PC-9 (cell line): ENCODE measurements around the gene ALDH3A1. TPM values are rescaled to one million over a fixed set of nuclear protein-coding genes. Genes with fewer than 3 reads are reported as not detected.

Experiments used
- BruUV-seq: library from RNA; stranded (reverse); fragments of 400-500 nt; replicated peaks from 2 replicates; lab custom pipeline; 2021; lab: Mats Ljungman, UMichigan
- CTCF ChIA-PET: fragments of 300-600 bp; sonication (Branson Sonifier 250); formaldehyde crosslinking; loops from one replicate; lab custom pipeline; 2022; ENCODE audit warnings: antibody characterized with exemption; lab: Charles Lee
- POLR2A ChIA-PET: fragments of 300-600 bp; sonication (Branson Sonifier 250); formaldehyde crosslinking; loops from one replicate; lab custom pipeline; 2022; ENCODE audit warnings: antibody characterized with exemption; ENCODE audit not compliant: unreplicated experiment; lab: Charles Lee
- DNase-seq, 2 experiments: peaks; one replicate each; pipeline versions ENCODE4 v3.0.0 to v3.0.0-alpha.2; 2015 to 2022; ENCODE audit warnings: mixed read lengths in 1 of 2
- H2AFZ ChIP-seq: fragments of 200-600 bp; sonication (generic); 2 replicates; pipeline ENCODE4 v1.8.1; 2017; ENCODE audit warnings: antibody characterized with exemption
- H3F3A ChIP-seq: fragments of 200-600 bp; sonication (generic); 2 replicates; pipeline ENCODE4 v1.8.1; 2017; ENCODE audit warnings: antibody characterized with exemption, mild to moderate bottlenecking, low read depth; ENCODE audit not compliant: insufficient read depth
- H3K27ac ChIP-seq: fragments of 200-600 bp; sonication (generic); 2 replicates; pipeline ENCODE4 v1.6.1; 2016; ENCODE audit warnings: mixed run types
- H3K27me3 ChIP-seq: fragments of 200-600 bp; sonication (generic); 2 replicates; pipeline ENCODE4 v1.6.1; 2016; ENCODE audit warnings: low read depth, mixed run types; ENCODE audit not compliant: insufficient read depth
- H3K36me3 ChIP-seq: fragments of 200-600 bp; sonication (generic); 2 replicates; pipeline ENCODE4 v1.6.1; 2016; ENCODE audit warnings: low read depth, mixed run types
- H3K4me1 ChIP-seq: fragments of 200-600 bp; sonication (generic); replicated peaks from 2 replicates; pipeline ENCODE4 v1.6.1; 2016; ENCODE audit warnings: mixed run types; ENCODE audit not compliant: insufficient read depth
- H3K4me2 ChIP-seq: fragments of 200-600 bp; sonication (generic); 2 replicates; pipeline ENCODE4 v1.6.1; 2017; ENCODE audit warnings: mixed run types
- H3K4me3 ChIP-seq: fragments of 200-600 bp; sonication (generic); 2 replicates; pipeline ENCODE4 v1.6.1; 2016; ENCODE audit warnings: mixed run types
- H3K79me2 ChIP-seq: fragments of 200-600 bp; sonication (generic); 2 replicates; pipeline ENCODE4 v1.6.1; 2017; ENCODE audit warnings: low read depth, mixed run types
- H3K9me2 ChIP-seq: fragments of 200-600 bp; sonication (generic); 2 replicates; pipeline ENCODE4 v1.8.1; 2017; ENCODE audit warnings: mild to moderate bottlenecking; ENCODE audit not compliant: insufficient read depth
- H3K9me3 ChIP-seq: fragments of 200-600 bp; sonication (generic); 2 replicates; pipeline ENCODE4 v1.8.1; 2016; ENCODE audit warnings: low read depth; ENCODE audit not compliant: insufficient read depth
- H4K20me1 ChIP-seq: fragments of 200-600 bp; sonication (generic); 2 replicates; pipeline ENCODE4 v1.8.1; 2017; ENCODE audit not compliant: insufficient read depth
- CTCF ChIP-seq: fragments of 200-600 bp; sonication (generic); conservative IDR thresholded peaks from 2 replicates; pipeline ENCODE4 v1.6.1; 2017; ENCODE audit warnings: mixed run types, antibody characterized with exemption, mild to moderate bottlenecking, moderate library complexity
- EZH2 ChIP-seq: fragments of 200-600 bp; sonication (generic); IDR thresholded peaks from 2 replicates; pipeline ENCODE4 v1.8.0; 2017; ENCODE audit warnings: antibody characterized with exemption, low read depth
- intact Hi-C: fragments of 100-400 bp; cut with micrococcal nuclease; formaldehyde crosslinking; loops from one replicate; pipeline ENCODE4 v1.10.0; 2022; ENCODE audit not compliant: unreplicated experiment
- total RNA-seq: library from RNA; stranded (reverse); gene quantifications from 2 replicates; pipeline ENCODE4 v1.2.3, GENCODE V29; 2021

Gene ALDH3A1
- total RNA-seq, 1 experiment from 2014 or later, result 1,620 TPM

DNA sequence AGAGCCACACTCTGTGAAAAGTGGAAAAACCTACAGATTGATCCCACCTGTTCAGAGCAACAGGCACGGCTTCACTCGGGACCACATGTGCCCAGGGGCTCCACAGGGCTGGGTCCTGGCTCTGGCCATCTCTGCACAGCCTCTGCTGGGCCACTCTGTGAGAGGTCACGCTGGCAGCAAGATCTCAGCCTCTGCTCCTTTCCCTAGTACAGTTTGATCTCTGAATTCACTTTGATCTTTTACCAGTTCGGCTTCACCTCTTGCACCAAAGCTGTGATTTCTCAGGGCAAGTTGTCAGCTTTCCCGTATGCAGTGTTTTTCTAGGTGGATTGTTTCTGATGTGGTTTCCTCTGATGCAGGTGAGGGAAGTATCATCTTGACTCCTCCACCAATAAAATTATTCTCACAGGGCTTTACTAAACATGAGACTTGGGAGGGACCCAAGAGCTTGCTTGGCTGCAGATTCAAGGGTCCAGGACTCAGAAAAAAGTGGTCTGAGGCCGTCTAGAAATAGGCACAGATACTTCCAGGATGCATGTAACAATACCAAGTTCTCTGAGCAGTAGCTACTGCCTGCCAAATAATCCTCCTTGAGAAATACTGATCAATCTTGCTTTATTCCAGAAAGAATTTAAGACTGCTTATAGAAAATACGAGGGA is 24.0 kb upstream of the ALDH3A1 start:
- H3K36me3 ChIP-seq, result no peaks in the 10 kb centered on the region

GRCh38 chr17:19770985-19771735 is 23.1 kb upstream of the ALDH3A1 start:
- H3F3A ChIP-seq, result no peaks in the 10 kb centered on the region; the same call in 1 of the 2 replicates
- H3K79me2 ChIP-seq, result no peaks in the 10 kb centered on the region
- peaks cover 9% of the 10 kb centered on the region for H3K4me1 ChIP-seq
- H3K27me3 ChIP-seq, result no peaks in the 10 kb centered on the region
- CTCF ChIA-PET, result interaction anchor here (0.6 kb wide), 1 partner anchor 66 kb away, joined by 9 read pairs; no protein-coding TSS in a partner anchor
- no peak for DNase-seq
- TF ChIP-seq EZH2 (no peak), CTCF (no peak)
- H3K36me3 ChIP-seq, result no peaks in the 10 kb centered on the region
- H4K20me1 ChIP-seq, result no peaks in the 10 kb centered on the region
- no peak overlapping the region for H2AFZ ChIP-seq
- no peak overlapping the region for H3K4me2 ChIP-seq
- intact Hi-C loops, result no loop called here
- POLR2A ChIA-PET, result no interaction called here
- H3K9me2 ChIP-seq, result no peaks in the 10 kb centered on the region
- no peaks in the 10 kb centered on the region for H3K9me3 ChIP-seq
- BruUV-seq, result no TSS peak
- H3K4me3 ChIP-seq, result no peak overlapping the region
- H3K27ac ChIP-seq, result no peak overlapping the region

More for the DNA sequence above, 24.0 kb upstream of the ALDH3A1 start:
- H2AFZ ChIP-seq, result no peak overlapping the region
- no peaks in the 10 kb centered on the region for H3K79me2 ChIP-seq
- no peaks in the 10 kb centered on the region for H3K9me2 ChIP-seq
- no peak for TF ChIP-seq EZH2
- TF ChIP-seq CTCF, result no peak
- no peaks in the 10 kb centered on the region for H4K20me1 ChIP-seq
- ChIA-PET POLR2A (interaction anchor here (0.6 kb wide), 1 partner anchor 94 kb away, joined by 3 read pairs; no protein-coding TSS in a partner anchor), CTCF (interaction anchor here (0.6 kb wide), 1 partner anchor 496 kb away, joined by 3 read pairs; no protein-coding TSS in a partner anchor)
- H3K27me3 ChIP-seq, result no peaks in the 10 kb centered on the region
- no peaks in the 10 kb centered on the region; the same call in 1 of the 2 replicates for H3F3A ChIP-seq
- no peaks in the 10 kb centered on the region for H3K9me3 ChIP-seq
- no peak overlapping the region for H3K27ac ChIP-seq
- intact Hi-C loops, result no loop called here
- no peak overlapping the region for H3K4me3 ChIP-seq
- H3K4me2 ChIP-seq, result no peak overlapping the region
- peaks cover 9% of the 10 kb centered on the region for H3K4me1 ChIP-seq
- DNase-seq, result no peak
- BruUV-seq, result no TSS peak

DNA sequence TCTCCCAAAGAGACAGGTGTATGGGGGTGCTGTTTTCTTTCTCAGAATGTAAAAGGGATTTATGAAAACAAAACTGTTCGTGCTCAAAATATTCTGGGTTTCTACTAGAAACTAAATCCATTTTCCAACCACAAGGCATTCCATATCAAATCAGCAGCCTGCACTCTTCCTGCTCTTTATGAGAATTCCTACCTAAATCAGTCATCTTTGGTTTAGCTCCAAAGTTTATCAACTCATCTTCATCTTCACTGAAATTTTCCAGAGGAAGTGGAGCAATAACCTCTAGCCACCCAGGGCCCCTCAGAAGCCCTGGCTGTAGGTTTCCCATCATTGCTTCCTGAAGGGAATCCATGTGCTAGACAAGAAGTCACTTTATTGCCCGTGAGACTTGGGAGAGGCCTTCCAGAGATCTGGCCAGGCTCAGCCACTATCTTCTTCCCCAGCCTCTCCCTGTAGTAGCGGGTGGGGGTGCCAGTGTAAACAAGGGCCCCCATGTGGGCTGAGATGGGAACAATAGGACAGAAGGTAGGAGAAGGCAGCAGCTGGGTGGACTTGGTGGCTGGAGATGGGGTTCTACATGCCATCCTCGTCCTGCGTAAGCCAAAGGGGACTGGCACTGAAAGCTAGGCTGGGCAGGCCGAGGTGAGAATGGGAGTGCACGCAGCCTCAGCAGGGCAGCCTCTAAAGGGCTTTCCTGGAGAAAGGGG is 22.0 kb upstream of the ALDH3A1 start:
- BruUV-seq, result no TSS peak
- intact Hi-C loops, result loop anchor here (5.0 kb wide), 2 partner anchors 303 to 323 kb away; no protein-coding TSS in a partner anchor
- H3K27ac ChIP-seq, result no peak overlapping the region
- no peaks in the 10 kb centered on the region for H3K27me3 ChIP-seq
- ChIA-PET CTCF (interaction anchor here (0.9 to 1.3 kb wide), 2 partner anchors 51 to 407 kb away, joined by 3 to 5 read pairs; partner anchors contain the start of gene B9D1), POLR2A (interaction anchor here (0.6 to 0.7 kb wide), 2 partner anchors 14 to 343 kb away, joined by 3 to 5 read pairs; no protein-coding TSS in a partner anchor)
- peak in 1 of 2 experiments; percentile 53 for DNase-seq
- H3K4me2 ChIP-seq, result no peak overlapping the region
- H3K4me1 ChIP-seq, result peaks cover 9% of the 10 kb centered on the region
- H2AFZ ChIP-seq, result no peak overlapping the region
- no peaks in the 10 kb centered on the region for H3K79me2 ChIP-seq
- no peaks in the 10 kb centered on the region for H3K9me2 ChIP-seq
- no peak overlapping the region for H3K4me3 ChIP-seq
- TF ChIP-seq EZH2 (no peak), CTCF (no peak)
- no peaks in the 10 kb centered on the region; the same call in 1 of the 2 replicates for H3F3A ChIP-seq
- H3K36me3 ChIP-seq, result no peaks in the 10 kb centered on the region
- no peaks in the 10 kb centered on the region for H4K20me1 ChIP-seq
- H3K9me3 ChIP-seq, result no peaks in the 10 kb centered on the region
